Hematopoietic multipotent progenitor cell treated with erythropoietin and hydrocortisone succinate and interleukin-3 and kit ligand, for 8 days (in vitro differentiated cells): ENCODE results near the gene NEDD8.

Source experiments
- DNase-seq: peaks from one replicate; pipeline ENCODE4 v3.0.0-alpha.2; 2015

Gene NEDD8

GRCh38 chr14:24194186-24194872 is 37.8 kb downstream of the NEDD8 start:
- no peak for DNase-seq

GRCh38 chr14:24192933-24193332 is 39.2 kb downstream of the NEDD8 start:
- DNase-seq = no peak

GRCh38 chr14:24190416-24190815 is 41.8 kb downstream of the NEDD8 start:
- DNase-seq = no peak

- DNase-seq = no peak
Measured at GRCh38 chr14:24189460-24189859, 42.7 kb downstream of the NEDD8 start.

GRCh38 chr14:24189059-24189375 is 43.1 kb downstream of the NEDD8 start:
- DNase-seq = no peak

GRCh38 chr14:24188251-24189058 is 43.7 kb downstream of the NEDD8 start, which contains the start of gene IPO4:
IPO4 (minus strand) TSS chr14:24188816; CDS start chr14:24188787, 29 bp downstream.
- peak; percentile 97 for DNase-seq

- no peak for DNase-seq
Measured at GRCh38 chr14:24187539-24187915, 44.6 kb downstream of the NEDD8 start.

- no peak for DNase-seq
Measured at GRCh38 chr14:24186831-24187538, 45.2 kb downstream of the NEDD8 start.

GRCh38 chr14:24185741-24186140 is 46.4 kb downstream of the NEDD8 start:
- no peak for DNase-seq

- DNase-seq = no peak
Measured at GRCh38 chr14:24185026-24185425, 47.1 kb downstream of the NEDD8 start.

- no peak for DNase-seq
Measured at GRCh38 chr14:24184104-24184970, 47.8 kb downstream of the NEDD8 start.

GRCh38 chr14:24183014-24183481 is 49.1 kb downstream of the NEDD8 start:
- no peak for DNase-seq

GRCh38 chr14:24182110-24182882 is 49.9 kb downstream of the NEDD8 start:
- DNase-seq = no peak

- DNase-seq = no peak
Measured at GRCh38 chr14:24181371-24182077, 50.6 kb downstream of the NEDD8 start.

- no peak for DNase-seq
Measured at GRCh38 chr14:24179961-24180796, 52.0 kb downstream of the NEDD8 start.

- DNase-seq = no peak
Measured at GRCh38 chr14:24179294-24179960, 52.7 kb downstream of the NEDD8 start.

- DNase-seq = no peak
Measured at GRCh38 chr14:24178399-24179178, 53.6 kb downstream of the NEDD8 start.

GRCh38 chr14:24177891-24178290 is 54.3 kb downstream of the NEDD8 start:
- DNase-seq = no peak
